ENCODE data around the gene EPHA4.

EPHA4 gene

GRCh38 chr2:221468317-221468716, 103.8 kb downstream of the EPHA4 start:
- Histone ChIP-seq H3K36me3 (ENCODE audit: low read depth) (no peaks in the 10 kb centered on the region), H3K9me3 (ENCODE audit: severe bottlenecking) (no peaks in the 10 kb centered on the region), H3K4me1 (ENCODE audit: insufficient read depth, poor library complexity, severe bottlenecking) (no peaks in the 10 kb centered on the region), H3K4me3 (ENCODE audit: severe bottlenecking) (no peak overlapping the region), H3K27me3 (ENCODE audit: insufficient read depth, poor library complexity, severe bottlenecking) (no peaks in the 10 kb centered on the region), H3K27ac (ENCODE audit: poor library complexity, severe bottlenecking) (no peak overlapping the region)
- no peak for TF ChIP-seq CTCF (IDR thresholded peaks at IDR 0.05; ENCODE audit: poor library complexity, severe bottlenecking)
- ATAC-seq (ENCODE audit: low read depth) (no peak), DNase-seq (ENCODE audit: low spot score) (no peak)

- ATAC-seq (ENCODE audit: low read depth) = no peak
- TF ChIP-seq CTCF (IDR thresholded peaks at IDR 0.05; ENCODE audit: poor library complexity, severe bottlenecking) = no peak
- Histone ChIP-seq H3K27ac (ENCODE audit: poor library complexity, severe bottlenecking) (no peak overlapping the region), H3K27me3 (ENCODE audit: insufficient read depth, poor library complexity, severe bottlenecking) (no peaks in the 10 kb centered on the region), H3K9me3 (ENCODE audit: severe bottlenecking) (no peaks in the 10 kb centered on the region), H3K36me3 (ENCODE audit: low read depth) (no peaks in the 10 kb centered on the region), H3K4me3 (ENCODE audit: severe bottlenecking) (no peak overlapping the region), H3K4me1 (ENCODE audit: insufficient read depth, poor library complexity, severe bottlenecking) (no peaks in the 10 kb centered on the region)
- DNase-seq (ENCODE audit: low spot score) = no peak
These were observed 104.5 kb downstream of the EPHA4 start for GRCh38 chr2:221467610-221468009.

GRCh38 chr2:221466744-221467143, 105.4 kb downstream of the EPHA4 start:
- H3K4me3 ChIP-seq (ENCODE audit: severe bottlenecking) = no peak overlapping the region
- H3K27me3 ChIP-seq (ENCODE audit: insufficient read depth, poor library complexity, severe bottlenecking) = no peaks in the 10 kb centered on the region
- H3K27ac ChIP-seq (ENCODE audit: poor library complexity, severe bottlenecking) = no peak overlapping the region
- DNase-seq (ENCODE audit: low spot score) (no peak), ATAC-seq (ENCODE audit: low read depth) (no peak)
- H3K9me3 ChIP-seq (ENCODE audit: severe bottlenecking) = no peaks in the 10 kb centered on the region
- H3K36me3 ChIP-seq (ENCODE audit: low read depth) = no peaks in the 10 kb centered on the region
- TF ChIP-seq CTCF (IDR thresholded peaks at IDR 0.05; ENCODE audit: poor library complexity, severe bottlenecking) = no peak
- no peaks in the 10 kb centered on the region for H3K4me1 ChIP-seq (ENCODE audit: insufficient read depth, poor library complexity, severe bottlenecking)

- no peaks in the 10 kb centered on the region for H3K27me3 ChIP-seq (ENCODE audit: insufficient read depth, poor library complexity, severe bottlenecking)
- DNase-seq (ENCODE audit: low spot score) = no peak
- no peaks in the 10 kb centered on the region for H3K36me3 ChIP-seq (ENCODE audit: low read depth)
- no peak for TF ChIP-seq CTCF (IDR thresholded peaks at IDR 0.05; ENCODE audit: poor library complexity, severe bottlenecking)
- no peaks in the 10 kb centered on the region for H3K4me1 ChIP-seq (ENCODE audit: insufficient read depth, poor library complexity, severe bottlenecking)
- no peaks in the 10 kb centered on the region for H3K9me3 ChIP-seq (ENCODE audit: severe bottlenecking)
- no peak overlapping the region for H3K4me3 ChIP-seq (ENCODE audit: severe bottlenecking)
- no peak overlapping the region for H3K27ac ChIP-seq (ENCODE audit: poor library complexity, severe bottlenecking)
- no peak for ATAC-seq (ENCODE audit: low read depth)
These were observed 106.3 kb downstream of the EPHA4 start for GRCh38 chr2:221465776-221466175.

- no peak for TF ChIP-seq CTCF (IDR thresholded peaks at IDR 0.05; ENCODE audit: poor library complexity, severe bottlenecking)
- Histone ChIP-seq H3K9me3 (ENCODE audit: severe bottlenecking) (no peaks in the 10 kb centered on the region), H3K4me3 (ENCODE audit: severe bottlenecking) (no peak overlapping the region), H3K4me1 (ENCODE audit: insufficient read depth, poor library complexity, severe bottlenecking) (no peaks in the 10 kb centered on the region), H3K27ac (ENCODE audit: poor library complexity, severe bottlenecking) (no peak overlapping the region), H3K27me3 (ENCODE audit: insufficient read depth, poor library complexity, severe bottlenecking) (no peaks in the 10 kb centered on the region), H3K36me3 (ENCODE audit: low read depth) (no peaks in the 10 kb centered on the region)
- no peak for ATAC-seq (ENCODE audit: low read depth)
- DNase-seq (ENCODE audit: low spot score) = no peak
These were observed 107.1 kb downstream of the EPHA4 start for GRCh38 chr2:221464971-221465370.

Data from RWPE2 (cell line).